Measurements from ENCODE around the gene CHRM2. TPM values are rescaled to one million over a fixed set of nuclear protein-coding genes. Genes with fewer than 3 reads are reported as not detected.

CHRM2 gene
- total RNA-seq, 1 experiment from 2014 or later, result not detected

DNA sequence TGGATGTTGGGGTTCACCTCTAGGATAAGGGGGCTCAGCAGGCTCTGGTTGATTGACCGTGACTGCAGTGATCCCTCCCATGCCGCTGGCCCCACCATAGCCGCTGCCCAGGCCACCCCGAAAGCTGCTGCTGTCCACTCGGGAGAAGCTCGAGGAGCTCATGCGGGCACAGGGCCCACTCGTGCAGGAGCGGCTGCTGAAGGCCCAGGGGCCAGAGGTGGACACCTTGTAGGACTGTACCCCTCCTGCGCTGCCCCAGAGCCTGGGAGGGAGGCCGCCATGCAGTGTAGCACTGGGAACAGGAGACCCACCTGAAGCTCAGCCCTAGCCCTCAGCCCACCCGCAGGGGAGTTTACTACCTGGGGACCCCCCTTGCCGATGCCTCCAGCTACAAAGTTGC is 70.0 kb downstream of the CHRM2 start:
- Mint-ChIP-seq H3K4me1 (peaks cover 9 to 11% of the 10 kb centered on the region in 2 experiments), H3K9me3 (peaks cover 0 to 4% of the 10 kb centered on the region in 2 experiments; a peak in 1 of 5 replicates), H3K36me3 (ENCODE audit: insufficient read depth in 1 of 3, low read depth in 3 of 3) (no peaks in the 10 kb centered on the region), H3K4me3 (no peak overlapping the region), H3K27ac (no peak overlapping the region), H3K27me3 (ENCODE audit: low read depth) (no peaks in the 10 kb centered on the region)
- H4K91ac ChIP-seq (ENCODE audit: insufficient read length, low read depth, low read length), result no peak overlapping the region
- H2BK20ac ChIP-seq (ENCODE audit: low read depth, low read length, poor library complexity, severe bottlenecking), result no peak overlapping the region
- no peaks in the 10 kb centered on the region for H3K79me1 ChIP-seq (ENCODE audit: insufficient read depth, low read depth, low read length, poor library complexity, severe bottlenecking)
- H2BK12ac ChIP-seq (ENCODE audit: insufficient read length, low read depth, low read length), result no peak overlapping the region
- H4K8ac ChIP-seq (replicated peaks; ENCODE audit: insufficient read length, low read depth, low read length), result no peak overlapping the region
- no peak overlapping the region for H2AK5ac ChIP-seq (ENCODE audit: insufficient read length, low read length)
- TF ChIP-seq, protein P1, sequence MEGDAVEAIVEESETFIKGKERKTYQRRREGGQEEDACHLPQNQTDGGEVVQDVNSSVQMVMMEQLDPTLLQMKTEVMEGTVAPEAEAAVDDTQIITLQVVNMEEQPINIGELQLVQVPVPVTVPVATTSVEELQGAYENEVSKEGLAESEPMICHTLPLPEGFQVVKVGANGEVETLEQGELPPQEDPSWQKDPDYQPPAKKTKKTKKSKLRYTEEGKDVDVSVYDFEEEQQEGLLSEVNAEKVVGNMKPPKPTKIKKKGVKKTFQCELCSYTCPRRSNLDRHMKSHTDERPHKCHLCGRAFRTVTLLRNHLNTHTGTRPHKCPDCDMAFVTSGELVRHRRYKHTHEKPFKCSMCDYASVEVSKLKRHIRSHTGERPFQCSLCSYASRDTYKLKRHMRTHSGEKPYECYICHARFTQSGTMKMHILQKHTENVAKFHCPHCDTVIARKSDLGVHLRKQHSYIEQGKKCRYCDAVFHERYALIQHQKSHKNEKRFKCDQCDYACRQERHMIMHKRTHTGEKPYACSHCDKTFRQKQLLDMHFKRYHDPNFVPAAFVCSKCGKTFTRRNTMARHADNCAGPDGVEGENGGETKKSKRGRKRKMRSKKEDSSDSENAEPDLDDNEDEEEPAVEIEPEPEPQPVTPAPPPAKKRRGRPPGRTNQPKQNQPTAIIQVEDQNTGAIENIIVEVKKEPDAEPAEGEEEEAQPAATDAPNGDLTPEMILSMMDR (conservative IDR thresholded peaks at IDR 0.05), result no peak
- no peak overlapping the region for H3K4ac ChIP-seq (ENCODE audit: low read depth, low read length)
- no peak for DNase-seq
- H3K27ac ChIP-seq (ENCODE audit: insufficient read length, low read depth, low read length), result no peak overlapping the region
- no peak overlapping the region for H4K5ac ChIP-seq (ENCODE audit: insufficient read length, low read depth, low read length)
- no peak overlapping the region for H3K9ac ChIP-seq (ENCODE audit: extremely low read depth, insufficient read length, low read length)
- no peak overlapping the region for H3K18ac ChIP-seq (ENCODE audit: insufficient read length, low read depth, low read length)
- no peak overlapping the region for H2AFZ ChIP-seq (ENCODE audit: low read length)
- no peak overlapping the region for H3T11ph ChIP-seq (ENCODE audit: low read length)
- H3K23me2 ChIP-seq (ENCODE audit: insufficient read length, low read depth, low read length, poor library complexity, severe bottlenecking), result no peaks in the 10 kb centered on the region
- no peaks in the 10 kb centered on the region for H4K20me1 ChIP-seq (ENCODE audit: control insufficient read depth, insufficient read depth, insufficient read length)
- H3K4me1 ChIP-seq (ENCODE audit: insufficient read depth, low read length), result no peaks in the 10 kb centered on the region
- H3K4me2 ChIP-seq (ENCODE audit: insufficient read depth, insufficient read length, low read length), result no peak overlapping the region
- no peak overlapping the region for H3K23ac ChIP-seq (ENCODE audit: insufficient read length, low read depth, low read length)
- H2BK15ac ChIP-seq (ENCODE audit: low read depth, low read length), result no peak overlapping the region
- H3K9me3 ChIP-seq (ENCODE audit: control insufficient read depth, low read depth, low read length), result no peaks in the 10 kb centered on the region
- no peak overlapping the region for H3K56ac ChIP-seq (ENCODE audit: insufficient read length, low read depth, low read length)
- H3K79me2 ChIP-seq (ENCODE audit: insufficient read depth, low read length), result no peaks in the 10 kb centered on the region
- WGBS (ENCODE audit: extremely low coverage, insufficient read length, low lambda C conversion rate), result no CpG with 5 or more reads among the region's 13 CpGs
- no peak overlapping the region for H2BK5ac ChIP-seq (ENCODE audit: insufficient read length, low read length)
- H2BK120ac ChIP-seq (ENCODE audit: low read depth, low read length, poor library complexity, severe bottlenecking), result no peak overlapping the region
- H3K27me3 ChIP-seq (ENCODE audit: insufficient read depth, low read length), result no peaks in the 10 kb centered on the region
- H3K14ac ChIP-seq (ENCODE audit: insufficient read depth, low read length), result no peak overlapping the region
